ENCODE results near the gene SMG7.

Gene SMG7

GRCh38 chr1:183467687-183468086, 4.6 kb upstream of the SMG7 start:
- DNase-seq (ENCODE audit: low read depth in 2 of 2), result no peak

GRCh38 chr1:183470147-183470960, 1.9 kb upstream of the SMG7 start:
- peak; percentile 83 to 85 for DNase-seq (ENCODE audit: low read depth in 2 of 2)

- peak; percentile 55 to 69 for DNase-seq (ENCODE audit: low read depth in 2 of 2)
Observed at GRCh38 chr1:183470961-183471742, 1.1 kb upstream of the SMG7 start.

- peak; percentile 94 to 99 for DNase-seq (ENCODE audit: low read depth in 2 of 2)
Observed at GRCh38 chr1:183471743-183472487, 384 bp upstream of the SMG7 start.

- no peak for DNase-seq (ENCODE audit: low read depth in 2 of 2)
Observed at GRCh38 chr1:183473217-183473536, 878 bp downstream of the SMG7 start.

- no peak for DNase-seq (ENCODE audit: low read depth in 2 of 2)
Observed at GRCh38 chr1:183476081-183476480, 3.8 kb downstream of the SMG7 start.

GRCh38 chr1:183477986-183478781, 5.9 kb downstream of the SMG7 start:
- DNase-seq (ENCODE audit: low read depth in 2 of 2), result no peak

- no peak for DNase-seq (ENCODE audit: low read depth in 2 of 2)
Observed at GRCh38 chr1:183480971-183481441, 8.7 kb downstream of the SMG7 start.

- no peak for DNase-seq (ENCODE audit: low read depth in 2 of 2)
Observed at GRCh38 chr1:183483224-183483623, 10.9 kb downstream of the SMG7 start.

- DNase-seq (ENCODE audit: low read depth in 2 of 2), result no peak
Observed at GRCh38 chr1:183484254-183484653, 12.0 kb downstream of the SMG7 start.

GRCh38 chr1:183484851-183485250, 12.6 kb downstream of the SMG7 start:
- no peak for DNase-seq (ENCODE audit: low read depth in 2 of 2)

GRCh38 chr1:183487674-183488442, 15.6 kb downstream of the SMG7 start:
- DNase-seq (ENCODE audit: low read depth in 2 of 2), result no peak

GRCh38 chr1:183490932-183491331, 18.6 kb downstream of the SMG7 start:
- no peak for DNase-seq (ENCODE audit: low read depth in 2 of 2)

GRCh38 chr1:183493540-183494245, 21.4 kb downstream of the SMG7 start:
- no peak for DNase-seq (ENCODE audit: low read depth in 2 of 2)

- DNase-seq (ENCODE audit: low read depth in 2 of 2), result no peak
Observed at GRCh38 chr1:183495420-183495819, 23.1 kb downstream of the SMG7 start.

GRCh38 chr1:183497218-183497617, 24.9 kb downstream of the SMG7 start:
- DNase-seq (ENCODE audit: low read depth in 2 of 2), result no peak

GRCh38 chr1:183498342-183498991, 26.2 kb downstream of the SMG7 start:
- no peak for DNase-seq (ENCODE audit: low read depth in 2 of 2)

GRCh38 chr1:183505454-183506089, 33.3 kb downstream of the SMG7 start:
- no peak for DNase-seq (ENCODE audit: low read depth in 2 of 2)

GRCh38 chr1:183506561-183506960, 34.3 kb downstream of the SMG7 start:
- no peak for DNase-seq (ENCODE audit: low read depth in 2 of 2)

All from stimulated activated CD4-positive, alpha-beta T cell treated with anti-CD3 and anti-CD28 coated beads, Interleukin-4, amount 100 ng/mL, for 48 hours (primary cell).